Stimulated activated CD4-positive, alpha-beta T cell treated with anti-CD3 and anti-CD28 coated beads, Interleukin-1b, Interleukin-23, amount 100 ng/mL, for 1 hour (primary cell): ENCODE data around the gene SYPL2.

ENCODE experiments used
- DNase-seq, 2 donors: peaks; one replicate each; pipeline ENCODE4 v3.0.0-alpha.2; 2020; ENCODE audit warnings: low read depth in 2 of 2

SYPL2 gene

DNA sequence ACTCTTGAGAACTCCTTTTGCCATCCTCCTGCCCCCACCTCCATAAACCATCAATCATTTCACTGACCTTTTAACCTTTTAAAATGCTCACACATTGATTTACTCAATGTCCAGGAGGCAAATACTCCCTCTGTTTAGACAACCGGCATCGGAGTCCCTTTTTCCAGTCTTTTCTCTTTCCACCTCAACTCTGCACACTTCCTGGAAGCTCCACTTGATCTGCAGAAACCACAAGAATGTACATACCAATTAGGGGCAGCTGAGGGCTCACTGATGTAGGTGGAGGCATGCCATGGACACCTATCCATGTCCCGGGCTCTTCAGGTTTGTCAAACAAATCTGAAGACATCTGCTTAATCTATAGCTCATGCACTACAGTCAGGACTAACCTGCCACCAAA is 48.5 kb downstream of the SYPL2 start:
- DNase-seq: no peak

DNA sequence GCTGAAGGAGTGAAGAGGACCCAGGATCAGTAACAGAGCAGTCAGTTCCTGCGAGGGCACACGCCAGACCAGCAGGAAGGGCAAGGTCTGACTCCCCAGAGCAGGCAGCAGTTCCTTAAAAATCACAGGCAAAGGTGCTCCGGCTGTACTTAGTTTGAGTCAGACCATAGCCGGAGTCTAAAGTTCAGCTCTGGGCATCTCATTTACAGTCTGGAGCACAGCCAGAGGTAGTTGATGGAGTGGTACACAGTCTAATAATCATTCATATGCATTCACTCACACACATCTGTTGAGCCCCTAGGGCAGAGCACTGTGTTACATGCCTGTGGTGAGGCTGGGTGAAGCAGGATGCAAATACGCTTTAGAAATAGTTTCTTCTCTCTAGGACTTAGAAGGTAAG is 50.5 kb downstream of the SYPL2 start:
- no peak for DNase-seq

DNA sequence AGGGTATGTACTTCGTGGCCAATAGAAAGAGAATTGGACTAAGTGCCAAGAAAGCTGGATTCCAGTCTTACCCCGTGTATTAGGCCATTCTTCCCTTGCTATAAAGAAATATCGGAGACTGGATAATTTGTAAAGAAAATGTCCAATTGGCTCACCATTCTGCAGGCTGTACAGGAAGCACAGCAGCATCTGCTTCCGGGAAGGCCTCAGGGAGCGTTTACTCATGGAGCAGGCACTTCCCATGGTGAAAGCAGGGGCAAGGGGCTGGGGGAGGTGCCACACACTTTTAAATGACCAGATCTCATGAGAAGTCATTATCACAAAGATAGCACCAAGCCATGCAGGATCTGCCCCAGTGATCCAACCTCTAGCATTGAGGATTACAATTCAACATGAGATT is 51.0 kb downstream of the SYPL2 start:
- DNase-seq: no peak

DNA sequence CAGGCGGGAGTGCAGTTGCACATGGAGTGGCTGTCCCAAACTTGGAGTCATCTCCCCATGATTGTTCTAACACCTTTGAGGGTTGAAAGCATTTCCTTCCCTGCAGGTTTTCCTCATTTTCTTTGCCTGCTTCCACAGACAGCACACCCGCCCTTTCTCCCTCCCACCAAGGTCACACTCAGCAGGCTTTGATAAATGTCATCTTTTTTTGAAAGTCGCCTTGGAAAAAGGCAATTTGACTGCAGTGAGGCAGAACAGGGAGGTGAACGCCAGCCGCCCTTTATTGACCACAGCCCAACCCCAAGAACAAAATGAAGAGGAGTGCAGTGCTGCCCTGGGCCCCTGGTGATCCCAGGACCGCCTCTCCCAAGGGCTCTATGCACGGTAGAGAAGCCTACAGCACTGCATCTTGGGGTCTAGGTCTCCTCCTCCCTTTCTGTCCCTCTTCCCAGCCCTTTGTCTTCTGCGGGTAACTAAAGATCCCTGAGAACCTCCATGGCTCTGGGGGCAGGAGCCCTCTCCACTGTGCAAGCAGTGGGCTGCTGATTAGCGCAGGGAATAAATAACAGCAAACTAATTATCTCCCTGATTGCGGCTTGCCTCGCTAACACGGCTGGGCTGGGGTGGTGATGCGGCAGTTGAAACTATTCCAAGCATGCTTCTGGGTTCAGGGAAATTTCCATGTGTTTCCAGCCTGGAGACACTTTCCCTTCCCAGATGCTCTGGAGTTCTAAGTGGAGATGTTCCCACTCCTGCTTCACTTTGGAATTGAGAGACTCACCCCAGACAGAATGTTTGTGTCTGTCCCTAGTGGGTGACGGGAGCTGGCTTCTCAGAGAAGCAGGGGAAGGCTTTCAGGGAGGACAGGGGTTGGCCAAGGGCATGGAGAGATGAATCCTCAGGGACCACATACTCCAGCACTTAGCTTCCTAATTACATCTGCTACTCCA is 54.9 kb downstream of the SYPL2 start:
- DNase-seq: no peak

DNA sequence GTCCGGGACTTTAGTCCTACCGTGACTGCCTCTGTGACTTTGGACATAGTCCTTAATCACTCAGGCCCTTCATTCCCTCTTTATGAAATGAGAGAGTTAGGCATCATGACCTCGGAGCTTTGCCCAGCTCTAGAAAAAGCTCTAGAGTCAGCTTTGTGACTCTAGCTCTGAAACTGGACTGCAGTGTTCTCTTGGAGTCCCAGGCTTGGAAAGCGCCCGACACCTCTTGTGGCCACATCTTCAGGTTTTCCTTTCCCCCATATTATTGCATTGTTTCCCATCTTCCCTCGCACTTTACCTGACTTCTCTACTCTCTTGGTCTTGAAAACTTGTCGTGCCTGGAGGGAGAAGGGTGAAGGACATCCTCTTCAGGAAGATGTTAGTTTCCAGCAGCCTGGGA is 55.7 kb downstream of the SYPL2 start:
- no peak for DNase-seq

DNA sequence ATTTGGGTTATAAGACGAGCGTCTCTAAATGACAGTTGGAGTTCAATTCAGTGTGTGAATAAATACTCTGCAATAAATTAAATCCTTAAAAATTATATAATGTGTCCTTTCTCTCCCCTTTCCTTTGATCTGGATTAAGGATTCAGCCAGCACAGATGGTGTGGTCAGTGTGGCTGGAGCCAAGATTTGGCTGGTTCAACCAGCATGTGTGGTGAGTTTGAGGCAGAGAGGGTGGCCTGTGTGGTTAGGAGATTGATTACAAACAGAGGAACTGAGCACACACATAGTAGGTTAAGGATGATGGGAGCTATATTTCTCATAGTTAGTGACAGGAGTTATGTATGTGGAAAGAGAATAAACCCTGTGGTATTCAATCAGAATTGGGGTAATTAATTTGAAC is 57.4 kb downstream of the SYPL2 start:
- no peak for DNase-seq

DNA sequence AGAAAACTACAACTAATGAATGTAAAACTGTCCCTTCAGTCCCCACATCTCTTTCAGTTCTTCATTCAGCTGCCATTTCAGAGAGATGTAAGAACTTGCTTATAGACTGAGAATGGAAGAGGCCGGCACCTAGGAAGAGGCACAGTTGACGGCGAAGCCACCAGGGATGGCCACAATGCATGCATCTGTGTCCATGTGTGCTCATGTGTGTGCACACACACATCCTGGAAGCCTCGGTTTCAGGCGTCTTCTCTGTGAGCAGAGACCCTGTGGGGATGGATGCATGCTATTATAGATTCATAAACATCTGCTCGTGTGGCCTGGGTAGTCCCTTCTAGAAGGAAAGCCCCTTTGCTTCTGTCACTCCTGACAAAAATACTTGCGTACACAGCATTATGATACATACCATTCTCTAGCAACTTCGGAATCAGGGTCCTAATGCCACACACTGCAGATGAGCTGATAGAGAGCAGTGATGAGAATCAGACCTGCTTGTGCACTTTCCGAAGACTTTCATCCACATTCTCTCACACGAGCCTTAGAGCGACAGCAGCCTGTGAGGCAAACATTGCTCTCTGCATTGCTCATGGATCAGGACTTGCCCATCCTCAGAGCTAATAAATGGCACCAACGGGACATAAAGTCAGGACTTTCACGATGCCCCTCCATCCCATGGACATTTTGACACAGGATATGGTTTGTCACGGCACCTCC is 60.9 kb downstream of the SYPL2 start:
- no peak for DNase-seq

DNA sequence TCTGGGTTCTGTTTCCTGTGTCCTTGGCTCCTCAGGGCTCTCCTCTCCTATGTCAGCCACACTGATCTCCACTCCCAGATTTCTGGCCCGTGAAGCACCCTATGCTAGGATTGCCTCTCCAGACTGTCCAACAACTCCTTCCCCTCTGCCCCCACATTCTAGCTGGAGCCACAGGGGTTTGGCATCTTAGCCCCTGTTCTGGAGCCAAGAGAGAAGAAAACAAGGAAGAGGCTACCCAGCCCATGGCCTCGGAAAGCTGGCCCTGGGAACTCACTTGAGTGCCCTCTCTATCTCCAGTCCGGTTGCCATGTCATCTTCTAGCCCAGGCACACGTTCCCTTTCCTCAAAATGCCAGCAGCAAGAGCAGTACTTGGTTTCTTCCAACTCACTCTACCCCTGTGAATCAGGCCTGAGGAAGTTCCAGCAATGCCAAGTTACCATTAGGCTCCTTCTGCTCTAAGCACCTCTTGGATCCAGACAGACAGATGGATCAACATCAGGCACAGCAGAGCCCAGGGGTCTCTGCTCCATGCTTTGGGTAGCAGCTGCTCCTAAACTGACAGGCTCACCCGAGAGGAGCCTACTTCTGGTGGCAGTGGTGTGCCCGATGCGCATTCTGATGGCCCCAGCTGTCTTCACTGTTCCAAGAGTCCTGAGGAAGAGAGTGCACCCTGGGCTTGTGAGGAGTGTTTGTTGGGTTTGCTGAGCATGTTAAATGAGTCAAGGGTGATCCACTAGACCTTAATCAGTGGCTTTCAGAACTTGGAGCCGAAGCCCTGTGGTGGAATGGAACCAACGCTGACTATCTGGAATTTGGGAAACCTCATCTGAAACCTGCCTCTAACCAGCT is 61.7 kb downstream of the SYPL2 start:
- no peak for DNase-seq

DNA sequence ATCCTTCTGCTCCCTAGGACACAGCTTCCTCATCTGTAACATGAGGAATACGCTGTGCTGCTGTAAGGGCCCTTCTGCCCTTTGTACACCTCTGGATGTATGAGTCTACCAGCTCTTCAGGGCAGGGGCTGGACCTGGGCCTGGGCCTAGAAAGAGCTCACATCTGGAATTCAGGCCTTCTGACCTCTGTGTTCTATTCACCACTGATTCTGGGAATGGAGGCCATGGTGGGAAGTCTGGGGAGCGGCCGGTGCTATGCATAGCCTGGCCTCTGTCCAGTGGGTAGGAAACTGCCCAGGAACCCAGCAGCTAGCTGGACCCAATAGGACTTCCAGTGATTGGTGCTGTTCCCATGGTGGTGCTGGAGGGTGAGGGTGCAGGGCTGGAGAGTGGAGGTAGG is 62.4 kb downstream of the SYPL2 start:
- no peak for DNase-seq

DNA sequence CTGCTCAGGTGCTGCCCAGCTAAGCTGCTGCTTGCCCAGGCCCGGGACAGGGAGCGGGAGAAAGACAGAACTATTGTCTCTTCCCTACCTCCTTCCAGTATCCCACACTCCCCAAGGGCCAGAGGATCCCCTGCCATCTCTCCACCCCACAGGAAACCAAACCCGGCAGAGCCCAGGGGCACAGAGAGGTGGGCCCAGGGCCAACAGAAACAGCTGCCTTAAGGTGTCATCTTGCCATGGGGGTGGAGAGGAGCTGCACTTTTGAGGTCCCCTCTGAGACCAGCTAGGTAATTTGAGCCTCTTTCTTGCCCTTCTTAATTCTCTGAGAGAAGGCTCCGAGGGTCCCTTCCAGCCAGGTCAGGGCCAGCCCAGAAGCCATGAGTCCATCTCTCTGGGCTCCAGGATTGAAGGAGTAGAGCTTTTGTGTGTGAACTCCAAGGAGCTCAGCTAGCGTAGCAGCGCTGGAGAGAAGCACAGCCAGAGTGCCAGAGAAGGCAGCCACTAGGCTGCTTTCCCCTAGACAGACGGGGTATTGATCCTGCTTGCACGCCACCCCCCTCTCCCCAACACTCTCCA is 63.6 kb downstream of the SYPL2 start:
- DNase-seq: no peak

DNA sequence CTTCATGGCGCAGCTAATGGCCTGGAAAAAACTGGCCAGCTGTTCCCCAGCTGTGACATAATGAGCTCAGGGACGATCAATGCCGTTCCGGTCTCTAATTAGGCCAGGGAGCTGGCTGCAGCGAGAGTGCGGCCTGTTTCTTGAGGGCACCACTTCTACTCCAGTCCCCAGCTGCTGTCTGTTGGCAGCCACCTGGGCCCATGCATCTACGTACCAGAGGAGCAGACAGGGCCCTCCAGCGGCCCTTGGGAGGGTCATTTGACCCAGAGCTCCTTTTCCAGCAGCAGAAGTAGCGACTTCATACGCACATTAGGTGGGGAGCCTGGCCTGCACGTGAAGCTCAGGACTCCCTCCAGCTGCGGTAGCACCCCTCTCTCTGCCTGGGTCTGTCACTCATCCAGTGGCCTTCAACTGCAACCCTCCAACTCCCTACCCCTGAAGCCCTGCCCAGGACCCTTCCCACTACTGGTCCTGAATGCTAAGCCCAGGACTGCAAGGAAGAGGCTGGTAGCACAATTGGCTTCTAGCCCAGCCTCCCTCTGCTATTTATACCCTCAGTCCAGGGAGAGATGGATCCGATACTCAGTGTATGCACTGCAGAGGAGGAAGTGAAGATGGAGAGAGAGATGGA is 64.2 kb downstream of the SYPL2 start:
- no peak for DNase-seq

DNA sequence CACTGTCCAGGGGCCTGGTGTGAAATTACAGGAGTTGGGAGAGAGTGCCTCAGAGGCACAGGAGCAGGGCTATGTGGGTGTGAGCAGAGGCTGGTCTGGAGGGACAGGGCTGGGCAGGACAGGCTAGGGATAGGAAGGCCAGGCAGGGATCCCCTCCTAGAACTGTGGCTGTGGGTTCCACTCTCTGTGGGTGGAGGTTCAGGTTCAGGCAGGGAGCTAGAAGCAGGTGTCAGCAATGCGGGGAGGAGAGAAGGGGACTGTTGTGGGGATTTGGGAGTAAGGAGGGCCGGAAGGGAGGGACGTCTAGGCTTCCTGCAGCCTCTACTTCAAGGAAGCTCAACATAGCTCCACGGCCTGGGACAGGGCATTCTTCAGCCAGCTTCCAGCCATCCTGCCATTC is 65.0 kb downstream of the SYPL2 start:
- no peak for DNase-seq
